Vagina (tissue), 2 donors: ENCODE measurements around the gene COQ7.

Experiments
- POLR2A ChIP-seq, 2 donors: fragments of 450-650 bp; IDR thresholded peaks; one replicate each; pipeline ENCODE4 v1.6.1; 2017; ENCODE audit warnings: antibody characterized with exemption in 2 of 2, mild to moderate bottlenecking in 2 of 2, moderate library complexity in 2 of 2
- TF ChIP-seq, protein P1 (sequence below), 3 experiments: fragments of 450-650 bp in 2 of 3; fragments of 200-600 bp in 1 of 3; sonication (generic) in 1 of 3; IDR thresholded peaks; one replicate each; pipeline ENCODE4 v1.5.1; 2017 to 2019; ENCODE audit warnings: antibody characterized with exemption in 3 of 3, mild to moderate bottlenecking in 2 of 3, moderate library complexity in 2 of 3

DNA sequence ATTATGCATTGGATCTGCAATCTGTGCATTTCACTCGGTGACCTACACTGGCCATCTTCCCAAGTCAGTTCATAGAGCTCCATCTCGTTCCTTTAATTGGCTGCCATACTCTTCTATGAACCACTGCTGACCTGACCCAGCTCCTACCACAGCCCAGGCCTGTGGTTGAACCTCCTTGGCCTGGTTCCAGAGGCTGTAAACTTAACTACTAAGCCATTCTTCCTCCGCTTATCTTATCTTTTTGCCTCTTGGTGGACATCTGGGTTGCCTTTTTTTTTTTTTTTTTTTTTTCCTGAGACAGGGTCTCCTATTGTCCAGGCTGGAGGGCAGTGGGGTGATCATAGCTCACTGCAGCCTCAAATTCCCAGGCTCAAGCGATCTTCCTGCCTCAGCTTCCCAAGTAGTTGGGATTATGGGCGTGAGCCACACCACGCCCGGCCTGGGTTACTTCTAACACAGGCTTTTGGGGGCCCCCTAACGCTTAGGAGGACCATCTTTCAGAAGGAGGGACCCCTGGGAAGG, 18.3 kb downstream of the COQ7 start:
- TF ChIP-seq, protein P1, sequence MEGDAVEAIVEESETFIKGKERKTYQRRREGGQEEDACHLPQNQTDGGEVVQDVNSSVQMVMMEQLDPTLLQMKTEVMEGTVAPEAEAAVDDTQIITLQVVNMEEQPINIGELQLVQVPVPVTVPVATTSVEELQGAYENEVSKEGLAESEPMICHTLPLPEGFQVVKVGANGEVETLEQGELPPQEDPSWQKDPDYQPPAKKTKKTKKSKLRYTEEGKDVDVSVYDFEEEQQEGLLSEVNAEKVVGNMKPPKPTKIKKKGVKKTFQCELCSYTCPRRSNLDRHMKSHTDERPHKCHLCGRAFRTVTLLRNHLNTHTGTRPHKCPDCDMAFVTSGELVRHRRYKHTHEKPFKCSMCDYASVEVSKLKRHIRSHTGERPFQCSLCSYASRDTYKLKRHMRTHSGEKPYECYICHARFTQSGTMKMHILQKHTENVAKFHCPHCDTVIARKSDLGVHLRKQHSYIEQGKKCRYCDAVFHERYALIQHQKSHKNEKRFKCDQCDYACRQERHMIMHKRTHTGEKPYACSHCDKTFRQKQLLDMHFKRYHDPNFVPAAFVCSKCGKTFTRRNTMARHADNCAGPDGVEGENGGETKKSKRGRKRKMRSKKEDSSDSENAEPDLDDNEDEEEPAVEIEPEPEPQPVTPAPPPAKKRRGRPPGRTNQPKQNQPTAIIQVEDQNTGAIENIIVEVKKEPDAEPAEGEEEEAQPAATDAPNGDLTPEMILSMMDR (IDR thresholded peaks at IDR 0.05), result no peak
- no peak for TF ChIP-seq POLR2A (IDR thresholded peaks at IDR 0.05)
